Memory B cell (primary cell): ENCODE data around the gene NRP1.

ENCODE experiments used
- ATAC-seq: fragments of 150-1000 bp; cut with Tn5 transposase; 2 replicates; pipeline ENCODE4 v1.10.0; 2021; ENCODE audit warnings: low read depth, mild to moderate bottlenecking, moderate library complexity
- DNase-seq, 2 donors: peaks; one replicate each; pipeline ENCODE4 v3.0.0; 2022; ENCODE audit warnings: low spot score in 2 of 2
- H3K27ac Mint-ChIP-seq: one replicate; pipeline ENCODE4 v1.8.0; 2022; ENCODE audit warnings: mild to moderate bottlenecking, moderate library complexity, mixed read lengths
- H3K27me3 Mint-ChIP-seq: one replicate; pipeline ENCODE4 v1.8.0; 2022; ENCODE audit warnings: mixed read lengths
- H3K36me3 Mint-ChIP-seq: one replicate; pipeline ENCODE4 v1.8.0; 2022; ENCODE audit warnings: mild to moderate bottlenecking, mixed read lengths
- H3K4me1 Mint-ChIP-seq: one replicate; pipeline ENCODE4 v1.8.0; 2022; ENCODE audit warnings: mixed read lengths
- H3K4me3 Mint-ChIP-seq: one replicate; pipeline ENCODE4 v1.8.0; 2022; ENCODE audit warnings: mild to moderate bottlenecking, moderate library complexity, mixed read lengths
- H3K9me3 Mint-ChIP-seq: one replicate; pipeline ENCODE4 v1.8.0; 2022; ENCODE audit warnings: mixed read lengths

The NRP1 gene

GRCh38 chr10:33365301-33365700, 30.8 kb upstream of the NRP1 start:
- no peak overlapping the region for H3K27ac Mint-ChIP-seq
- no peak for ATAC-seq
- peaks cover 2% of the 10 kb centered on the region for H3K36me3 Mint-ChIP-seq
- DNase-seq = no peak
- no peak overlapping the region for H3K4me3 Mint-ChIP-seq
- H3K9me3 Mint-ChIP-seq = peaks cover 11% of the 10 kb centered on the region
- peaks cover 7% of the 10 kb centered on the region for H3K27me3 Mint-ChIP-seq
- no peaks in the 10 kb centered on the region for H3K4me1 Mint-ChIP-seq

- H3K27me3 Mint-ChIP-seq = peaks cover 6% of the 10 kb centered on the region
- H3K36me3 Mint-ChIP-seq = peaks cover 2% of the 10 kb centered on the region
- ATAC-seq (no peak), DNase-seq (no peak)
- H3K4me3 Mint-ChIP-seq = no peak overlapping the region
- H3K9me3 Mint-ChIP-seq = peaks cover 6% of the 10 kb centered on the region
- H3K27ac Mint-ChIP-seq = no peak overlapping the region
- H3K4me1 Mint-ChIP-seq = no peaks in the 10 kb centered on the region
These were observed 28.6 kb upstream of the NRP1 start for GRCh38 chr10:33363106-33363505.

GRCh38 chr10:33358016-33358415, 23.5 kb upstream of the NRP1 start:
- H3K9me3 Mint-ChIP-seq = peaks cover 2% of the 10 kb centered on the region
- peaks cover 2% of the 10 kb centered on the region for H3K36me3 Mint-ChIP-seq
- H3K27me3 Mint-ChIP-seq = peaks cover 8% of the 10 kb centered on the region
- H3K27ac Mint-ChIP-seq = no peak overlapping the region
- H3K4me1 Mint-ChIP-seq = no peaks in the 10 kb centered on the region
- no peak overlapping the region for H3K4me3 Mint-ChIP-seq
- DNase-seq = no peak
- no peak for ATAC-seq

GRCh38 chr10:33355274-33355673, 20.8 kb upstream of the NRP1 start:
- ATAC-seq = no peak

GRCh38 chr10:33353853-33354252, 19.4 kb upstream of the NRP1 start:
- DNase-seq = no peak
- Mint-ChIP-seq H3K27ac (no peak overlapping the region), H3K9me3 (no peaks in the 10 kb centered on the region)

More at GRCh38 chr10:33355274-33355673, 20.8 kb upstream of the NRP1 start:
- Mint-ChIP-seq H3K36me3 (no peaks in the 10 kb centered on the region), H3K27me3 (peaks cover 8% of the 10 kb centered on the region), H3K4me1 (no peaks in the 10 kb centered on the region), H3K27ac (no peak overlapping the region), H3K9me3 (no peaks in the 10 kb centered on the region), H3K4me3 (no peak overlapping the region)
- DNase-seq = no peak

GRCh38 chr10:33353334-33353733, 18.9 kb upstream of the NRP1 start:
- Mint-ChIP-seq H3K4me3 (no peak overlapping the region), H3K9me3 (no peaks in the 10 kb centered on the region), H3K4me1 (no peaks in the 10 kb centered on the region), H3K27ac (no peak overlapping the region), H3K36me3 (no peaks in the 10 kb centered on the region), H3K27me3 (peaks cover 3% of the 10 kb centered on the region)
- DNase-seq = no peak
- no peak for ATAC-seq

More at GRCh38 chr10:33353853-33354252, 19.4 kb upstream of the NRP1 start:
- ATAC-seq = no peak
- Mint-ChIP-seq H3K36me3 (no peaks in the 10 kb centered on the region), H3K4me1 (no peaks in the 10 kb centered on the region), H3K27me3 (peaks cover 3% of the 10 kb centered on the region), H3K4me3 (no peak overlapping the region)

GRCh38 chr10:33352615-33353014, 18.1 kb upstream of the NRP1 start:
- H3K36me3 Mint-ChIP-seq = no peaks in the 10 kb centered on the region
- ATAC-seq (no peak), DNase-seq (no peak)
- peaks cover 2% of the 10 kb centered on the region for H3K27me3 Mint-ChIP-seq
- no peaks in the 10 kb centered on the region for H3K4me1 Mint-ChIP-seq
- no peak overlapping the region for H3K4me3 Mint-ChIP-seq
- H3K9me3 Mint-ChIP-seq = no peaks in the 10 kb centered on the region
- H3K27ac Mint-ChIP-seq = no peak overlapping the region

GRCh38 chr10:33352175-33352574, 17.7 kb upstream of the NRP1 start:
- no peak for ATAC-seq
- Mint-ChIP-seq H3K36me3 (no peaks in the 10 kb centered on the region), H3K27me3 (peaks cover 1% of the 10 kb centered on the region), H3K4me3 (no peak overlapping the region), H3K9me3 (no peaks in the 10 kb centered on the region), H3K27ac (no peak overlapping the region), H3K4me1 (no peaks in the 10 kb centered on the region)
- no peak for DNase-seq

GRCh38 chr10:33350041-33350440, 15.6 kb upstream of the NRP1 start:
- Mint-ChIP-seq H3K9me3 (no peaks in the 10 kb centered on the region), H3K4me3 (no peak overlapping the region), H3K4me1 (no peaks in the 10 kb centered on the region), H3K36me3 (no peaks in the 10 kb centered on the region), H3K27ac (no peak overlapping the region), H3K27me3 (peaks cover 1% of the 10 kb centered on the region)
- DNase-seq (no peak), ATAC-seq (no peak)

GRCh38 chr10:33349268-33349667, 14.8 kb upstream of the NRP1 start:
- DNase-seq = no peak
- H3K36me3 Mint-ChIP-seq = no peaks in the 10 kb centered on the region
- no peaks in the 10 kb centered on the region for H3K4me1 Mint-ChIP-seq
- no peak for ATAC-seq
- peaks cover 2% of the 10 kb centered on the region for H3K9me3 Mint-ChIP-seq
- no peak overlapping the region for H3K27ac Mint-ChIP-seq
- H3K27me3 Mint-ChIP-seq = peaks cover 6% of the 10 kb centered on the region
- no peak overlapping the region for H3K4me3 Mint-ChIP-seq

GRCh38 chr10:33347211-33347610, 12.7 kb upstream of the NRP1 start:
- H3K4me3 Mint-ChIP-seq = no peak overlapping the region
- H3K9me3 Mint-ChIP-seq = peaks cover 2% of the 10 kb centered on the region
- DNase-seq = no peak

GRCh38 chr10:33345236-33345635, 10.8 kb upstream of the NRP1 start:
- Mint-ChIP-seq H3K4me1 (peaks cover 3% of the 10 kb centered on the region), H3K36me3 (no peaks in the 10 kb centered on the region), H3K27ac (no peak overlapping the region), H3K27me3 (peaks cover 11% of the 10 kb centered on the region), H3K9me3 (peaks cover 2% of the 10 kb centered on the region), H3K4me3 (no peak overlapping the region)
- no peak for DNase-seq
- no peak for ATAC-seq

More at GRCh38 chr10:33347211-33347610, 12.7 kb upstream of the NRP1 start:
- H3K36me3 Mint-ChIP-seq = no peaks in the 10 kb centered on the region
- H3K4me1 Mint-ChIP-seq = peaks cover 3% of the 10 kb centered on the region
- ATAC-seq = no peak
- no peak overlapping the region for H3K27ac Mint-ChIP-seq
- peaks cover 12% of the 10 kb centered on the region for H3K27me3 Mint-ChIP-seq

- peaks cover 3% of the 10 kb centered on the region for H3K4me1 Mint-ChIP-seq
- no peak overlapping the region for H3K4me3 Mint-ChIP-seq
- no peak for ATAC-seq
- H3K27me3 Mint-ChIP-seq = peaks cover 12% of the 10 kb centered on the region
- DNase-seq = no peak
- H3K27ac Mint-ChIP-seq = no peak overlapping the region
- no peaks in the 10 kb centered on the region for H3K36me3 Mint-ChIP-seq
- H3K9me3 Mint-ChIP-seq = peaks cover 2% of the 10 kb centered on the region
These were observed 10.2 kb upstream of the NRP1 start for GRCh38 chr10:33344676-33345075.

- DNase-seq = no peak
- Mint-ChIP-seq H3K9me3 (peaks cover 2% of the 10 kb centered on the region), H3K4me3 (no peak overlapping the region), H3K27ac (no peak overlapping the region), H3K36me3 (no peaks in the 10 kb centered on the region), H3K4me1 (peaks cover 3% of the 10 kb centered on the region), H3K27me3 (peaks cover 26% of the 10 kb centered on the region)
- ATAC-seq = no peak
These were observed 7.2 kb upstream of the NRP1 start for GRCh38 chr10:33341637-33342036.

- ATAC-seq (no peak), DNase-seq (no peak)
- no peaks in the 10 kb centered on the region for H3K36me3 Mint-ChIP-seq
- peaks cover 5% of the 10 kb centered on the region for H3K4me1 Mint-ChIP-seq
- no peaks in the 10 kb centered on the region for H3K9me3 Mint-ChIP-seq
- H3K27me3 Mint-ChIP-seq = peaks cover 24% of the 10 kb centered on the region
- no peak overlapping the region for H3K4me3 Mint-ChIP-seq
- no peak overlapping the region for H3K27ac Mint-ChIP-seq
These were observed 3.0 kb upstream of the NRP1 start for GRCh38 chr10:33337326-33337957.
